Brain microvascular endothelial cell (primary cell): ENCODE results near the gene POLR3GL.
"Not testable (repeated sequence)": the region's sequence is repeated elsewhere in the genome, so short reads cannot be mapped to it uniquely, and the experiment has no call there.

Experiments
- DNase-seq: peaks from one replicate; pipeline ENCODE4 v3.0.0-alpha.2; 2020
- H3K27ac ChIP-seq: fragments of 250-450 bp; sonication (Bioruptor Pico); 2 replicates; pipeline ENCODE4 v1.5.1; 2020; ENCODE audit warnings: mild to moderate bottlenecking, moderate library complexity
- H3K27me3 ChIP-seq: fragments of 250-450 bp; sonication (Bioruptor Pico); replicated peaks from 2 replicates; pipeline ENCODE4 v1.5.1; 2020; ENCODE audit warnings: mild to moderate bottlenecking
- H3K36me3 ChIP-seq: fragments of 250-450 bp; sonication (Bioruptor Pico); replicated peaks from 2 replicates; pipeline ENCODE4 v1.5.1; 2020; ENCODE audit warnings: mild to moderate bottlenecking
- H3K4me3 ChIP-seq: 2 replicates; pipeline ENCODE4 v1.5.1; 2011; ENCODE audit warnings: low read depth, mild to moderate bottlenecking, control low read depth, low read length, moderate library complexity
- CTCF ChIP-seq: IDR thresholded peaks from 2 replicates; pipeline ENCODE4 v1.5.1; 2011; ENCODE audit warnings: low read depth, mild to moderate bottlenecking, moderate library complexity, low read length, control low read depth, inconsistent platforms; ENCODE audit errors: missing control alignments
- in situ Hi-C: cut with HindIII; loops from 2 replicates; pipeline ENCODE4 v1.10.0; 2017; ENCODE audit warnings: low sequenced_read_pairs, low pct_ligation_motif_present

POLR3GL gene

GRCh38 chr1:145927916-145928643, 36.4 kb upstream of the POLR3GL start:
- no peak for DNase-seq
- H3K27me3 ChIP-seq = no peaks in the 10 kb centered on the region
- peaks cover 15% of the 10 kb centered on the region for H3K36me3 ChIP-seq
- in situ Hi-C loops = no loop called here
- no peak for TF ChIP-seq CTCF
- H3K4me3 ChIP-seq = peak overlapping the region; percentile 74
- peak overlapping the region; percentile 87 for H3K27ac ChIP-seq

GRCh38 chr1:145932522-145933009, 31.9 kb upstream of the POLR3GL start:
- H3K27me3 ChIP-seq, DNase-seq, in situ Hi-C loops, H3K4me3 ChIP-seq, H3K27ac ChIP-seq: not testable (repeated sequence)
- peaks cover 30% of the 10 kb centered on the region for H3K36me3 ChIP-seq

GRCh38 chr1:145935708-145936107, 28.8 kb upstream of the POLR3GL start:
- no peaks in the 10 kb centered on the region for H3K27me3 ChIP-seq
- H3K4me3 ChIP-seq = no peak overlapping the region
- no peak overlapping the region for H3K27ac ChIP-seq
- peaks cover 30% of the 10 kb centered on the region for H3K36me3 ChIP-seq
- TF ChIP-seq CTCF = no peak
- in situ Hi-C loops = no loop called here
- DNase-seq = no peak

GRCh38 chr1:145936247-145936646, 28.2 kb upstream of the POLR3GL start:
- in situ Hi-C loops = no loop called here
- no peak for DNase-seq
- H3K27ac ChIP-seq = no peak overlapping the region
- H3K36me3 ChIP-seq = peaks cover 32% of the 10 kb centered on the region
- no peak for TF ChIP-seq CTCF
- H3K4me3 ChIP-seq = no peak overlapping the region
- H3K27me3 ChIP-seq = no peaks in the 10 kb centered on the region

- Histone ChIP-seq H3K27me3 (no peaks in the 10 kb centered on the region), H3K27ac (no peak overlapping the region), H3K4me3 (no peak overlapping the region), H3K36me3 (peaks cover 31% of the 10 kb centered on the region)
- in situ Hi-C loops = no loop called here
- no peak for TF ChIP-seq CTCF
- no peak for DNase-seq
These were observed 27.1 kb upstream of the POLR3GL start for GRCh38 chr1:145937436-145937835.

GRCh38 chr1:145942405-145942804, 22.1 kb upstream of the POLR3GL start:
- no peak for TF ChIP-seq CTCF
- Histone ChIP-seq H3K4me3 (no peak overlapping the region), H3K27ac (no peak overlapping the region), H3K36me3 (peaks cover 13% of the 10 kb centered on the region), H3K27me3 (no peaks in the 10 kb centered on the region)
- in situ Hi-C loops = no loop called here
- DNase-seq = no peak
